ENCODE measurements around the gene HDLBP.
"Not testable (repeated sequence)": the region's sequence is repeated elsewhere in the genome, so short reads cannot be mapped to it uniquely, and the experiment has no call there.

GRCh38 chr2:241197246-241197645 is 118.2 kb downstream of the HDLBP start:
- not testable (repeated sequence) for TF ChIP-seq CTCF (conservative IDR thresholded peaks at IDR 0.05); ZFX (IDR thresholded peaks at IDR 0.05)

All from C4-2B (cell line).